HL-60 (cell line): ENCODE measurements around the gene ESYT2.

Experiments used
- CTCF ChIP-seq: IDR thresholded peaks from one replicate; pipeline ENCODE4 v1.5.1; 2011; ENCODE audit warnings: low read length, control low read depth, inconsistent platforms; ENCODE audit not compliant: insufficient read depth
- POLR2AphosphoS5 ChIP-seq: IDR thresholded peaks from 2 replicates; pipeline ENCODE4 v1.6.1; 2012; ENCODE audit warnings: low read depth
- REST ChIP-seq: IDR thresholded peaks from 2 replicates; pipeline ENCODE4 v1.6.1; 2012; ENCODE audit warnings: low read depth; ENCODE audit not compliant: insufficient replicate concordance
- SPI1 ChIP-seq: IDR thresholded peaks from 2 replicates; pipeline ENCODE4 v1.6.1; 2012; ENCODE audit warnings: low read depth, mild to moderate bottlenecking, borderline replicate concordance

- TF ChIP-seq CTCF (no peak), POLR2AphosphoS5 (no peak), REST (no peak), SPI1 (no peak)
Observed at GRCh38 chr7:158814637-158815036, 14.7 kb downstream of the ESYT2 start.
